Prostate gland (tissue), 2 donors: ENCODE results near the gene TAC4.

Source experiments
- POLR2A ChIP-seq: fragments of 450-650 bp; IDR thresholded peaks from one replicate; pipeline ENCODE4 v1.6.1; 2016; ENCODE audit warnings: antibody characterized with exemption, mild to moderate bottlenecking
- TF ChIP-seq, protein P1 (sequence below), 4 experiments: fragments of 200-600 bp in 2 of 4; fragments of 450-650 bp in 2 of 4; sonication (generic) in 2 of 4; IDR thresholded peaks; 1 replicate in 3 of 4; 2 replicates in 1 of 4; pipeline ENCODE4 v1.5.1; 2016 to 2019; ENCODE audit warnings: antibody characterized with exemption in 4 of 4, mild to moderate bottlenecking in 2 of 4, moderate library complexity in 2 of 4

DNA sequence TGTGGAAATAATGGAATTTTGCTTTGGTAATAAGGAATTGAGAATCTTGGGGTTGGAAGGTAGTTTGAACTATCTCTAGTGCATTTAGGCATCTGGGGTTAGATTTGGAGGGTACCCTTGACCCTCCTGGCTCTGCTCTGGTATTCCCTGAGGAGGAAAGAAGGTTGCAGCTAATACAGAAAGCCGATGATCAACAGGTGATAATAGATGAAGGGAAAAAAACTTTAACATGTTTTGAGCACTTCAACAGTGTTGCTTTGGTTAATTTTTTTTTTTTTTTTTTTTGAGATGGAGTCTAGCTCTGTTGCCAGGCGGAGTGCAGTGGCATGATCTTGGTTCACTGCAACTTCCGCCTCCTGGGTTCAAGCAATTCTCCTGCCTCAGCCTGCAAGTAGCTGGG lies 54.6 kb downstream of the TAC4 start:
- no peak for TF ChIP-seq POLR2A
- TF ChIP-seq, protein P1, sequence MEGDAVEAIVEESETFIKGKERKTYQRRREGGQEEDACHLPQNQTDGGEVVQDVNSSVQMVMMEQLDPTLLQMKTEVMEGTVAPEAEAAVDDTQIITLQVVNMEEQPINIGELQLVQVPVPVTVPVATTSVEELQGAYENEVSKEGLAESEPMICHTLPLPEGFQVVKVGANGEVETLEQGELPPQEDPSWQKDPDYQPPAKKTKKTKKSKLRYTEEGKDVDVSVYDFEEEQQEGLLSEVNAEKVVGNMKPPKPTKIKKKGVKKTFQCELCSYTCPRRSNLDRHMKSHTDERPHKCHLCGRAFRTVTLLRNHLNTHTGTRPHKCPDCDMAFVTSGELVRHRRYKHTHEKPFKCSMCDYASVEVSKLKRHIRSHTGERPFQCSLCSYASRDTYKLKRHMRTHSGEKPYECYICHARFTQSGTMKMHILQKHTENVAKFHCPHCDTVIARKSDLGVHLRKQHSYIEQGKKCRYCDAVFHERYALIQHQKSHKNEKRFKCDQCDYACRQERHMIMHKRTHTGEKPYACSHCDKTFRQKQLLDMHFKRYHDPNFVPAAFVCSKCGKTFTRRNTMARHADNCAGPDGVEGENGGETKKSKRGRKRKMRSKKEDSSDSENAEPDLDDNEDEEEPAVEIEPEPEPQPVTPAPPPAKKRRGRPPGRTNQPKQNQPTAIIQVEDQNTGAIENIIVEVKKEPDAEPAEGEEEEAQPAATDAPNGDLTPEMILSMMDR (IDR thresholded peaks at IDR 0.05): no peak
